ENCODE measurements around the gene SYP.
A peak's percentile ranks its signal among the peaks of the same experiment; 100 is the strongest.

GRCh38 chrX:49184294-49185281 is 15.4 kb downstream of the SYP start:
- TF ChIP-seq POLR2A (IDR thresholded peaks at IDR 0.05; ENCODE audit: low read depth) (no peak), CTCF (IDR thresholded peaks at IDR 0.05) (peak in 1 of 3 experiments; percentile 15), POLR2AphosphoS5 (IDR thresholded peaks at IDR 0.05) (peak; percentile 80 to 82), EP300 (IDR thresholded peaks at IDR 0.05) (no peak)
